Upper lobe of left lung (tissue), 4 donors: Measurements from ENCODE around the gene OGDHL.
"Not testable (repeated sequence)": the region's sequence is repeated elsewhere in the genome, so short reads cannot be mapped to it uniquely, and the experiment has no call there.

Experiments used
- EP300 ChIP-seq, 4 donors: sonication (generic); formaldehyde crosslinking; IDR thresholded peaks; one replicate each; pipeline ENCODE4 v1.5.1; 2017; ENCODE audit warnings: antibody characterized with exemption in 4 of 4, control low read depth in 2 of 4
- POLR2A ChIP-seq, 4 donors: fragments of 450-650 bp; IDR thresholded peaks; one replicate each; pipeline ENCODE4 v1.5.1; 2016 to 2017; ENCODE audit warnings: antibody characterized with exemption in 4 of 4, mild to moderate bottlenecking in 2 of 4
- TF ChIP-seq, protein P1 (sequence below), 6 experiments: fragments of 450-650 bp in 4 of 6; fragments of 200-600 bp in 2 of 6; sonication (generic) in 2 of 6; IDR thresholded peaks; one replicate each; pipeline ENCODE4 v1.5.1; 2016 to 2019; ENCODE audit warnings: antibody characterized with exemption in 6 of 6

DNA sequence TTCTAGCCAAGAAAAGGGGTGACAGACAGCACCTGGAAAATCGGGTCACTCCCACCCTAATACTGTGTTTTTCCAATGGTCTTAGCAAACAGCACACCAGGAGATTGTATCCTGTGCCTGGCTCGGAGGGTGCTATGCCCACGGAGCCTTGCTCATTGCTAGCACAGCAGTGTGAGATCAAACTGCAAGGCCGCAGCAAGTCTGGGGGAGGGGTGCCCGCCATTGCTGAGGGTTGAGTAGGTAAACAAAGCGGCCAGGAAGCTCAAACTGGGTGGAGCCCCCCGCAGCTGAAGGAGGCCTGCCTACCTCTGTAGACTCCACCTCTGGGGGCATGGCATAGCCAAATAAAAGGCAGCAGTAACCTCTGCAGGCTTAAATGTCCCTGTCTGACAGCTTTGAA is 47.0 kb downstream of the OGDHL start:
- TF ChIP-seq, protein P1, sequence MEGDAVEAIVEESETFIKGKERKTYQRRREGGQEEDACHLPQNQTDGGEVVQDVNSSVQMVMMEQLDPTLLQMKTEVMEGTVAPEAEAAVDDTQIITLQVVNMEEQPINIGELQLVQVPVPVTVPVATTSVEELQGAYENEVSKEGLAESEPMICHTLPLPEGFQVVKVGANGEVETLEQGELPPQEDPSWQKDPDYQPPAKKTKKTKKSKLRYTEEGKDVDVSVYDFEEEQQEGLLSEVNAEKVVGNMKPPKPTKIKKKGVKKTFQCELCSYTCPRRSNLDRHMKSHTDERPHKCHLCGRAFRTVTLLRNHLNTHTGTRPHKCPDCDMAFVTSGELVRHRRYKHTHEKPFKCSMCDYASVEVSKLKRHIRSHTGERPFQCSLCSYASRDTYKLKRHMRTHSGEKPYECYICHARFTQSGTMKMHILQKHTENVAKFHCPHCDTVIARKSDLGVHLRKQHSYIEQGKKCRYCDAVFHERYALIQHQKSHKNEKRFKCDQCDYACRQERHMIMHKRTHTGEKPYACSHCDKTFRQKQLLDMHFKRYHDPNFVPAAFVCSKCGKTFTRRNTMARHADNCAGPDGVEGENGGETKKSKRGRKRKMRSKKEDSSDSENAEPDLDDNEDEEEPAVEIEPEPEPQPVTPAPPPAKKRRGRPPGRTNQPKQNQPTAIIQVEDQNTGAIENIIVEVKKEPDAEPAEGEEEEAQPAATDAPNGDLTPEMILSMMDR (IDR thresholded peaks at IDR 0.05), result not testable (repeated sequence)
- not testable (repeated sequence) for TF ChIP-seq POLR2A, EP300 (IDR thresholded peaks at IDR 0.05)
